SW480 (cell line): ENCODE data around the gene KNSTRN.

ENCODE experiments used
- DNase-seq: peaks from one replicate; pipeline ENCODE4 v3.0.0-alpha.2; 2016; ENCODE audit warnings: low spot score

KNSTRN gene

DNA sequence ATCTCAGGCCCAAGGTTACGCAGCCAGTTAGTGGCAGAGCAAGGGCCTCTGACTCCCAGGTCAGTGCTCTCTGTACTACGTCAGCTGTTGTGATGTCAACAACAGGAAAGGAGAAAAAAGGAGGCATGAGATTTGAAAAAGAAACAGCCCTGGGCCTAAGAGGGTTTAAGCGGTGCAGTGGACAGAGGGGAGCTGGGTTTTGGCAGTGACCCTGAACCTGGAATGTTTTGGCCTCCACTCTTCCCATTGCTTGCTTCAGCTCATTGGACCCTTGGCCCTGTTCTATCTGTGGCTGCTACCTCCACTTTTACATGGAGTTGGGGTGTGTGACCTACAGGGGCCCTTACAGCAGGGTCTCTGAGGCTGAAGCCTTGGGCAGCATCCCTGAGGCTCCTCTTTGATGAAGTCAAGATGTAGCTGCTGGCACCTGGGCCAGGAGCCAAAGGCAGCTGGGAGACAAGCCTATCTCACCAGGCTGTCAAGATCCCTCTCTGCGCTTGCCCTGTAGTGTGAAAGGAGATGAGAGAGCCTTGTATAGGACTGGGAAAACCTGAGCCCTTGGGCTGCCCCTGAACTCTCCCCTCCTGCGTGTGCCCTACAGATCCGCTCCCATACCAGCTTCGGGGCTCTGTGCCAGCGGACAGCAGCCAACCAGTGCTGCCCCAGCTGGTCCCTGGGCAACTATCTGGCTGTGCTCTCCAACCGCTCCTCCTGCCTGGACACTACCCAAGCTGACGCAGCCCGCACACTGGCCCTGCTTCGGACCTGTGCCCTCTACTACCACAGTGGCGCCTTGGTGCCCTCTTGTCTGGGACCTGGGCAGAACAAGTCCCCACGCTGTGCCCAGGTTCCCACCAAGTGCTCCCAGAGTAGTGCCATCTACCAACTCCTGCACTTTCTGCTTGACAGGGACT lies 15.8 kb upstream of the KNSTRN start:
- DNase-seq: no peak

- DNase-seq: no peak
Observed at GRCh38 chr15:40367371-40367685, 15.2 kb upstream of the KNSTRN start.

- no peak for DNase-seq
Observed at GRCh38 chr15:40367686-40368611, 14.6 kb upstream of the KNSTRN start.

DNA sequence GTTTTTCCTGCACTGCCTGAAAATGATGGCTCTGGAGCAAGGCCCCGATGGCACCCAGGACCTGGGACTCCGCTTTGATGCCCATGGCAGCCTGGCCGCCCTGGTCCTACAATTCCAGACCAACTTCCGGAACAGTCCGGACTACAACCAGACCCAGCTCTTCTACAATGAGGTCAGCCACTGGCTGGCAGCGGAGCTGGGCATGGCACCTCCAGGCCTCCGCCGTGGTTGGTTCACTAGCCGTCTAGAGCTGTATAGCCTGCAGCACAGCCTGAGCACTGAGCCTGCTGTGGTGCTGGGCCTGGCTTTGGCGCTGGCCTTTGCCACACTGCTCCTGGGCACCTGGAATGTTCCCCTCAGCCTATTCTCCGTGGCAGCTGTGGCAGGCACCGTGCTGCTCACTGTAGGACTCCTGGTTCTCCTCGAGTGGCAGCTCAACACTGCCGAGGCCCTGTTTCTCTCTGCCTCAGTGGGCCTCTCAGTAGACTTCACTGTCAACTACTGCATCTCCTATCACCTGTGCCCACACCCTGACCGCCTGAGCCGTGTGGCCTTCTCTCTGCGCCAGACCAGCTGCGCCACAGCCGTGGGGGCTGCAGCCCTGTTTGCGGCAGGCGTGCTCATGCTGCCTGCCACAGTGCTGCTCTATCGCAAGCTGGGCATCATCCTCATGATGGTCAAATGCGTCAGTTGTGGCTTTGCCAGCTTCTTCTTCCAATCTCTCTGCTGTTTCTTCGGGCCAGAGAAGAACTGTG lies 13.6 kb upstream of the KNSTRN start:
- no peak for DNase-seq

DNA sequence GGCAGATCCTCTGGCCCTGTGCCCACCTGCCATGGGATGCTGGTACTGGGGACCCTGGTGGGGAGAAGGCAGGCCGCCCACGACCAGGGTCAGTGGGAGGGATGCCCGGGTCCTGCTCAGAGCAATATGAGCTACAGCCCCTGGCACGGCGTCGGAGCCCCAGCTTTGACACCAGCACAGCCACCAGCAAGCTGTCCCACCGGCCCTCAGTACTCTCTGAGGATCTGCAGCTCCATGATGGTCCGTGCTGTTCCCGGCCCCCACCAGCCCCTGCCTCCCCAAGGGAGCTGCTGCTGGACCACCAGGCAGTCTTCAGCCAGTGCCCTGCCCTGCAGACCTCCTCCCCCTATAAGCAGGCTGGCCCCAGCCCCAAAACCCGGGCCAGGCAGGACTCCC lies 13.0 kb upstream of the KNSTRN start:
- DNase-seq: no peak

DNA sequence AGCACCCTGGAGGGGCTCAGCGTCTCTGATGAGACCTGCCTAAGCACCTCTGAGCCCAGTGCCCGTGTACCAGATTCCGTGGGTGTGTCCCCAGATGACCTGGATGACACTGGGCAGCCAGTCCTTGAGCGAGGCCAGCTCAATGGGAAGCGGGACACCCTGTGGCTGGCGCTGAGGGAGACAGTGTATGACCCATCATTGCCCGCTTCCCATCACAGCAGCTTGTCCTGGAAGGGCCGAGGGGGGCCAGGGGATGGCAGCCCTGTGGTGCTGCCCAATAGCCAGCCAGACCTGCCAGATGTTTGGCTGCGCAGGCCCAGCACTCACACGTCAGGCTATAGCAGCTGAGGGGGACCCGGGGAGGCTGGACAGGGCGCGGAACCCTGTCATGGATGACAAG lies 12.6 kb upstream of the KNSTRN start:
- no peak for DNase-seq

GRCh38 chr15:40372981-40373380 lies 9.5 kb upstream of the KNSTRN start:
- DNase-seq: no peak

DNA sequence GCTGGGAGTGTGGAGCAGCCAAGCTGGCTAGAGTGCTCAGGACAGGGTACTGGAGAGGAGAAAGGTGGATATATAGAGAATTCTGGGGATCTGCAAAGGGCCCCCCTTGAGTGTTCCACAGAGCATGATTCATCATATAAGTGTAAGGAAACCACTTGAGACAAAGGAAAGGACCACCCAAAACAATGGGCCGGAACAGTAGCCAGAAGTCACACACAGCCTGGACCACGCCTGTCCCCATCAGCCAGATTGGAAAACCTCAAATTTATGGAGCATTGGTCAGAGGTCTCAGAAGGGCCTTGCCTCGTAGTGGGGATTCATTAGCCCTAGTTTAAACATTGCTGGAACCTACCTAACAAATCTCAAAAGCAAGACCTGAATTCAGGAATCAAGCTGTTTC lies 4.9 kb upstream of the KNSTRN start:
- DNase-seq: no peak

DNA sequence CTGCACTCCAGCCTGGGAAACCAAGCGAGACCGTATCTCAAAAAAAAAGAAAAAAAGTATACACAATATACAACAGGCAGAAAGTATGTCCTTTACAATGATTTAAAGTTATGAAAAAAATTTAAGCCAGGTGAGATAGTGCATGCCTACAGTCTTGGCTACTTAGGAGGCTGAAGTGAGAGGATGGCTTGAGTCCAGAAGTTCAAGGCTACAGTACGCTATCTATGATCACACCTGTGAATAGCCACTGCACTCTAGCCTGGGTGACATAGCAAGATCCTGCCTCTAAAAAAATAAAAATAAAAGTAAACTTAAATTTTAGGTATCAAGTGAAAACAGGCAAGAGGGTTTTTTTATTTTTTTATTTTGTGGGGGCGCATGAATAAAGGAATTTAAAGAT lies 3.1 kb upstream of the KNSTRN start:
- no peak for DNase-seq

- peak; percentile 74 for DNase-seq
Observed at GRCh38 chr15:40379853-40380252, 2.7 kb upstream of the KNSTRN start.

DNA sequence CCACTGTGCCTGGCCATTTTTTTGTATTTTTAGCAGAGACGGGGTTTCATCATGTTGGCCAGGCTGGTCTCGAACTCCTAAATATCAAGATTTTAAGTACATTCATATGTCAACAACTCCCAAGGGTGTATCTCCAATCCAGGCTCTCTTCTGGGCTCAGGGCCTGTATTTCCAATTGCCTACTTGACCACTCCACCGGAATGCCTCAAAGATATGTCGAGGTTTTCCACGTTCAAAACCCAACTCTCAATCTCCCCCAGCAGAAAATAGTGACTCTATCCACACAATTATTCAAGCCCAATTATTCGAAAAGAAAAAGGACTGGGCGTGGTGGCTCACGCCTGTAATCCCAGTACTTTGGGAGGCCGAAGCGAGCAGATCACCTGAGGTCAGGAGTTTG lies 1.9 kb upstream of the KNSTRN start:
- DNase-seq: no peak

DNA sequence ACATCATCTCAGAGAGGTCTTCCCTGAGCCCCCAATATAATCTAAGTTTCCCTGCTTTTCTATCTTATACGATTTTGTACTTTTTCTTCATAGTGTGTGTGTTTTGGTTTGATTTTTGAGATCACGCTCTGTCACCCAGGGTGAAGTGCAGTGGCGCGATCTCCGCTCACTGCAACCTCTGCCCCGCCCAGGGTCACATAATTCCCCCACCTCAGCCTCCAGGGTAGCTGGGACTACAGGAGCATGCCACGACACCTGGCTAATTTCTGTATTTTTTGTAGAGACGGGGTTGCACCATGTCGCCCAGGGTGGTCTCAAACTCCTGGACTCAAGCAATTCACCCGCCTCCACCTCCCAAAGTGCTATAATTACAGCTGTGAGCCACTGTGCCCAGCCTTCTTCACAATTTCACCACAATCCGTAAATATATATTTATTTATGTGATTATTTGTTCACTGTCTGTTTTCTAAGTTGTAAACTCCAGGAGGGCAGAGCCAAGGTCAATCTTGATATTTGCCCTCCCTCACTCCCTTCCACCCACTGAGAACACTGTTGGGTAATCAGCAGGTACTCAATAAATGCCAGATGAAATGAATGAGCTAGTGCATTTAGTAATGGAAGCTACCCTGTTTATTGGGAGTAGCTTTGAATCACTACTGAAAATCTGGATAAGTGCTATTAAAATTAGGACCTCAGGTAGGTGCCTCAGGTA lies 547 bp upstream of the KNSTRN start:
- no peak for DNase-seq

- DNase-seq: no peak
Observed at GRCh38 chr15:40386480-40386879, 4.0 kb downstream of the KNSTRN start.

DNA sequence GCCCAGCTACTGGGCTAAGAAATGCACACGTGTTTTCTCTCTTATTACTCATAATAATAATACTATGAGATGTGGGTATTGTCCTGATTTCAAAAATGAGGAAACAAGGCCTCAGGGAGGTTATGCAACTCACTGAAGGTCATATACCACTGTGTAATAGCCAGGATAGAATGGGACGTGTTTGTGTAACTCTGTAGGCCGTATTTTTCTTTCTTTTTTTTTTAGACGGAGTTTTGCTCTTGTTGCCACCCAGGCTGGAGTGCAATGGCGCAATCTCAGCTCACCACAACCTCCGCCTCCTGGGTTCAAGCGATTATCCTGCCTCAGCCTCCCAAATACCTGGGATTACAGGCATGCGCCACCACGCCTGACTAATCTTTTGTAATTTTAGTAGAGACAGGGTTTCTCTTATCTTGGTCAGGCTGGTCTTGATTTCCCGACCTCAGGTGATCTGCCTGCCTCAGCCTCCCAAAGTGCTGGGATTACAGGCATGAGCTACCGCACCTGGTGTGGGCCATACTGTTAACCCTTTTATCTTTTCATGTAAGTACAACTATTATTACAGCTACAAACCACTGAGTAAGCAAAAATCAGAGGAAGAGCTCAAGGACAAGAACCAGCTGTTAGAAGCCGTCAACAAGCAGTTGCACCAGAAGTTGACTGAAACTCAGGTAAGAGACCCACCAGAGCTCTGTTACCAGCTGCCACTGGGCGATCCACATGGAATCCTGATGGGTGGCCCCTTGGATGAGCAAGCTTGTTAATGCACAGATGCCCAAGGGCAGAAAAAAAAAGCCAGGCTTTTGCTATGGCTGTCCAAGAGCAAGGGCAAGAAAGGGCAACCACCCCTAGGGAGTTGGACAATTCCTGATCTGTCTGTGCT lies 6.7 kb downstream of the KNSTRN start:
- DNase-seq: no peak

GRCh38 chr15:40389824-40390595 lies 7.5 kb downstream of the KNSTRN start:
- DNase-seq: no peak

DNA sequence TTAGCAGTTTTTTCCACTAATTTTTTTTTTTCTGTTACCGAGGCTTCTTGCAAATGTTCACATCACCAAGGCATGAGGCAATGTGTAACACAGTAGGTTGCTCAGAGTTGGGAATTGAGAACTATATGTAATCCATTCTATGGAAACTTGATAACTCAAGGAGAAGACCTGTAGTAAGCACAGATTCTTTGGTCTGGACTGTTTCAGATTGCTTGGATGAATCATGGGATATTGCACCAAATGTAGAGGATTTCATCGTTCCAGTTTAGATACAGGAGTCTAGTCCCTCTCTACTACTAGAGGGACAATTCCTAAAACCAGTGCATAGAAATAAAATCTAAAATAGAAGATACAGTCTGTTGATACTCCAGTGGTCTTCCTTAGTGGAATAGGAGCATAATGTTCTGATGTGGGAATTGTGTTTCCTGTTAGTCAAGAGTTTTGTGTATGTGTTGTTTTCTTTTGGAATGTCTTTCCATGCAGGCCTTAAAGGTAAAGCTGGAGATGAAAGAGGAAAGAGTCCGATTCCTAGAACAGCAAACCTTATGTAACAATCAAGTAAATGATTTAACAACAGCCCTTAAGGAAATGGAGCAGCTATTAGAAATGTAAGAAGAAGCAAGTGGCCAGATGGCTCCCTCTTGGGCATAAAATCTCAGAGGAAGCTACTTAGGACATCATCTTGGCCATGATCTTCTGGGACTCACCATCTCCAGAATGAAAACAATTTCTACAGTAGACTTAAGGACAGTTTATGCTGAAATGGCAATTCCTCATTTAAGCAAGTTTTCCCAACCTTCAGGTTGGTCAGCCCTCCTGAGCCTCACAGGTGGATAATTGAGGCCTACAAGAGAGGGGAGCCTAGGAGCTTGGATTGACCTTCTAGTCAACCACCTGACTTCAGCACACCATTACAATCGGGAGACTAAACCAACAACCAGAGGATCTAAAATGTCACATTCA lies 10.7 kb downstream of the KNSTRN start:
- peak; percentile 10 for DNase-seq

DNA sequence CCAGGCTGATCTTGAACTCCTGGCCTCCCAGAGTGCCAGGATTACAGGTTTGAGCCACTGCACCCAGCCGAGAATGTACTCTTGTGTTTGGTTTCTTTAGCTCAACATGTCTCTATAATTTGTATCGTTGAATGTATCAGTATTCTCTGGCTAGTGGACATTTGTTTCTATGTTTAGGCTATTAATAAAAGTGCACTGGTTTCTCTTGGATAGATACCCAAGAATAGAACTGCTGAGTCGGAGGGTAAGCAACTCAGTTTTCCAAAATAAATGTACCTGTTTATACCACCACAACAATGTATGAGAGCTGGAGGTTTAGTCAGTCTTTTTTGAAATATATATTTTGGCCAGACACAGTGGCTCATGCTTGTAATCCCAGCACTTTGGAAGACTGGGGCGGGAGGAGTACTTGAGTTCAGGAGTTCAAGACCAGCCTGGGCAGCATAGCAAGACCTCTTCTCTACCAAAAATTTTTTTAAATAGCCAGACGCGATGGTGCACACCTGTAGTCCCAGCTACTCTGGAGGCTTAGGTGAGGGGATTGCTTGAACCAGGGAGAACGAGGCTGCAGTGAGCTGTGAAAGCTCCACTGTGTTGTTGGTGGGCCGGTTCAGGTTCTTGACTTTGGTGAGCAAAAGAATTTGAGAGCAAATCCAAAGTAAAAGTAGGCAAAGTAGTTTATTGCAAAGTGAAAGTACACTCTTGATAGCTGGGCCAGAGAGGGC lies 15.3 kb downstream of the KNSTRN start:
- no peak for DNase-seq

- DNase-seq: no peak
Observed at GRCh38 chr15:40398413-40398873, 15.9 kb downstream of the KNSTRN start.
